SK-N-SH (cell line): ENCODE data around the gene GPX2. TPM values are rescaled to one million over a fixed set of nuclear protein-coding genes. Genes with fewer than 3 reads are reported as not detected.

ENCODE experiments used
- CTCF ChIA-PET: fragments of 300-600, 350-600 bp; formaldehyde crosslinking; extraction: SDS; loops from one replicate; lab custom pipeline; 2021; lab: Yijun Ruan, JAX
- POLR2A ChIA-PET: fragments of 350-600 bp; sonication (Branson Sonifier 250); formaldehyde crosslinking; extraction: SDS; loops from one replicate; lab custom pipeline; 2020; ENCODE audit warnings: antibody characterized with exemption, inconsistent platforms; lab: Yijun Ruan, JAX
- DNase-seq: peaks from one replicate; pipeline ENCODE4 v3.0.0; 2012
- H2AFZ ChIP-seq: fragments of 200-600 bp; sonication (generic); 2 replicates; pipeline ENCODE4 v1.8.1; 2016; ENCODE audit warnings: antibody characterized with exemption, mild to moderate bottlenecking, low read depth
- H3F3A ChIP-seq: fragments of 200-600 bp; sonication (generic); replicated peaks from 2 replicates; pipeline ENCODE3; 2016; ENCODE audit warnings: antibody characterized with exemption, mild to moderate bottlenecking; ENCODE audit not compliant: insufficient read depth
- H3K27ac ChIP-seq, 2 experiments: fragments of 200-500 bp in 1 of 2; fragments of 200-600 bp in 1 of 2; sonication (Bioruptor generic) in 1 of 2; sonication (generic), shearing (Covaris generic) in 1 of 2; 2 replicates each; pipeline versions ENCODE4 v1.5.1 to v1.6.1; 2014 to 2016; ENCODE audit warnings: low read depth in 2 of 2, inconsistent platforms in 1 of 2, low read length in 1 of 2, mild to moderate bottlenecking in 1 of 2, mixed read lengths in 1 of 2
- H3K27me3 ChIP-seq: fragments of 200-600 bp; sonication (generic), shearing (Covaris generic); 2 replicates; pipeline ENCODE4 v1.6.1; 2016; ENCODE audit warnings: mixed run types; ENCODE audit not compliant: insufficient read depth
- H3K36me3 ChIP-seq, 2 experiments: fragments of 200-500 bp in 1 of 2; fragments of 200-600 bp in 1 of 2; sonication (Bioruptor generic) in 1 of 2; sonication (generic) in 1 of 2; replicated peaks in 1 of 2; 2 replicates each; pipeline versions ENCODE3 to v1.5.1; 2014 to 2016; ENCODE audit warnings: low read length in 1 of 2, mild to moderate bottlenecking in 1 of 2; ENCODE audit not compliant: insufficient read depth in 2 of 2, control insufficient read depth in 1 of 2
- H3K4me1 ChIP-seq, 2 experiments: fragments of 200-500 bp in 1 of 2; fragments of 200-600 bp in 1 of 2; sonication (Bioruptor generic) in 1 of 2; sonication (generic), shearing (Covaris generic) in 1 of 2; 2 replicates each; pipeline versions ENCODE4 v1.5.1 to v1.6.1; 2014 to 2016; ENCODE audit warnings: low read depth in 1 of 2, low read length in 1 of 2, mixed run types in 1 of 2; ENCODE audit not compliant: insufficient read depth in 2 of 2, control insufficient read depth in 1 of 2
- H3K4me2 ChIP-seq: fragments of 200-600 bp; sonication (generic), shearing (Covaris generic); 2 replicates; pipeline ENCODE4 v1.6.1; 2017; ENCODE audit warnings: mixed run types
- H3K4me3 ChIP-seq, 2 experiments: fragments of 200-500 bp in 1 of 2; fragments of 200-600 bp in 1 of 2; sonication (Bioruptor generic) in 1 of 2; sonication (generic), shearing (Covaris generic) in 1 of 2; 2 replicates each; pipeline versions ENCODE4 v1.5.1 to v1.8.1; 2014 to 2016; ENCODE audit warnings: low read depth in 2 of 2, inconsistent platforms in 1 of 2, low read length in 1 of 2, mild to moderate bottlenecking in 1 of 2, mixed read lengths in 1 of 2, moderate library complexity in 1 of 2
- H3K79me2 ChIP-seq: fragments of 200-600 bp; sonication (generic); 2 replicates; pipeline ENCODE4 v1.8.1; 2017; ENCODE audit warnings: mild to moderate bottlenecking; ENCODE audit not compliant: insufficient read depth
- H3K9ac ChIP-seq: fragments of 200-600 bp; sonication (generic); 2 replicates; pipeline ENCODE4 v1.6.1; 2017; ENCODE audit warnings: mixed run types
- H3K9me2 ChIP-seq: fragments of 200-600 bp; sonication (generic); 2 replicates; pipeline ENCODE4 v1.6.1; 2017; ENCODE audit warnings: mixed run types
- H3K9me3 ChIP-seq: fragments of 200-600 bp; sonication (generic); 2 replicates; pipeline ENCODE4 v1.6.1; 2017; ENCODE audit warnings: mixed run types, mild to moderate bottlenecking, moderate library complexity
- H4K20me1 ChIP-seq: fragments of 200-600 bp; sonication (generic); 2 replicates; pipeline ENCODE4 v1.6.1; 2017; ENCODE audit warnings: mild to moderate bottlenecking, mixed run types; ENCODE audit not compliant: insufficient read depth
- CHD2 ChIP-seq: fragments of 150-350 bp; IDR thresholded peaks from 2 replicates; pipeline ENCODE4 v1.6.1; 2018; ENCODE audit warnings: low read length; ENCODE audit not compliant: partially characterized antibody
- ELF1 ChIP-seq: IDR thresholded peaks from 2 replicates; pipeline ENCODE4 v1.4.0; 2012
- EP300 ChIP-seq, 2 experiments: IDR thresholded peaks; 2 replicates each; pipeline versions ENCODE4 v1.4.0 to v1.6.1; 2012; ENCODE audit warnings: borderline replicate concordance in 1 of 2, low read depth in 1 of 2, low read length in 1 of 2
- FOXJ3 ChIP-seq: sonication (generic); formaldehyde crosslinking; IDR thresholded peaks from 2 replicates; pipeline ENCODE4 v1.5.1; 2020; ENCODE audit warnings: mild to moderate bottlenecking, missing genetic modification reagents
- FOXM1 ChIP-seq: IDR thresholded peaks from 2 replicates; pipeline ENCODE4 v1.4.0; 2012; ENCODE audit warnings: low read depth, mild to moderate bottlenecking
- GABPA ChIP-seq: IDR thresholded peaks from 2 replicates; pipeline ENCODE4 v1.4.0; 2012; ENCODE audit warnings: low read depth, mild to moderate bottlenecking
- IRF3 ChIP-seq: fragments of 150-350 bp; IDR thresholded peaks from 2 replicates; pipeline ENCODE4 v1.6.1; 2016; ENCODE audit warnings: mild to moderate bottlenecking, low read depth, low read length
- JUND ChIP-seq: IDR thresholded peaks from 2 replicates; pipeline ENCODE4 v1.4.0; 2012
- MAX ChIP-seq: IDR thresholded peaks from 2 replicates; pipeline ENCODE4 v1.4.0; 2012; ENCODE audit warnings: low read depth
- MXI1 ChIP-seq: IDR thresholded peaks from 2 replicates; pipeline ENCODE4 v1.6.1; 2012; ENCODE audit warnings: mild to moderate bottlenecking, low read depth, low read length, improper control_type of control experiment
- NFIC ChIP-seq: IDR thresholded peaks from 2 replicates; pipeline ENCODE4 v1.4.0; 2012; ENCODE audit warnings: borderline replicate concordance
- NRF1 ChIP-seq: IDR thresholded peaks from 2 replicates; pipeline ENCODE4 v1.6.1; 2012; ENCODE audit warnings: low read depth, mild to moderate bottlenecking, low read length
- RAD21 ChIP-seq: IDR thresholded peaks from 2 replicates; pipeline ENCODE4 v1.6.1; 2012; ENCODE audit warnings: mild to moderate bottlenecking, low read length
- RXRA ChIP-seq: IDR thresholded peaks from 2 replicates; pipeline ENCODE4 v1.4.0; 2012; ENCODE audit warnings: low read depth, mild to moderate bottlenecking, borderline replicate concordance
- TAF1 ChIP-seq: IDR thresholded peaks from 2 replicates; pipeline ENCODE4 v1.6.1; 2012; ENCODE audit warnings: low read depth, mild to moderate bottlenecking, low read length, moderate library complexity, borderline replicate concordance
- TCF12 ChIP-seq: IDR thresholded peaks from 2 replicates; pipeline ENCODE4 v1.4.0; 2012
- TEAD4 ChIP-seq: IDR thresholded peaks from 2 replicates; pipeline ENCODE4 v1.4.0; 2012; ENCODE audit warnings: mild to moderate bottlenecking, borderline replicate concordance; ENCODE audit not compliant: insufficient read depth
- USF1 ChIP-seq: IDR thresholded peaks from 2 replicates; pipeline ENCODE4 v1.4.0; 2012; ENCODE audit warnings: low read depth, borderline replicate concordance
- WGBS: methylation state at CpG from one replicate; pipeline ENCODE4 v1.1.6; 2017; ENCODE audit warnings: low lambda C conversion rate; 5-methylcytosine and 5-hydroxymethylcytosine counted together
- polyA plus RNA-seq, 3 experiments: library from polyadenylated mRNA; depleted of rRNA; stranded (reverse); fragments of >200 nt; gene quantifications; 2 replicates each; pipeline ENCODE4 v1.2.3, GENCODE V29; 2012
- TF ChIP-seq, protein P1 (sequence below): IDR thresholded peaks from 2 replicates; pipeline ENCODE4; 2012

GPX2 gene
- polyA plus RNA-seq, 1 of the 3 experiments (the other 2 are of a cell fraction), result not detected

- Histone ChIP-seq H3K27ac (no peak overlapping the region), H3K4me1 (peaks cover 0 to 22% of the 10 kb centered on the region in 2 experiments; a peak in 1 of 4 replicates), H2AFZ (no peak overlapping the region), H4K20me1 (no peaks in the 10 kb centered on the region), H3K36me3 (peaks cover 0 to 25% of the 10 kb centered on the region in 2 experiments), H3K9ac (no peak overlapping the region), H3K79me2 (no peaks in the 10 kb centered on the region), H3F3A (no peaks in the 10 kb centered on the region), H3K4me2 (no peak overlapping the region), H3K4me3 (no peak overlapping the region), H3K27me3 (no peaks in the 10 kb centered on the region), H3K9me2 (no peaks in the 10 kb centered on the region), H3K9me3 (no peaks in the 10 kb centered on the region)
- ChIA-PET CTCF (interaction anchor here (1.4 kb wide), 1 partner anchor 57 kb away, joined by 4 read pairs; no protein-coding TSS in a partner anchor), POLR2A (interaction anchor here (0.6 kb wide), 1 partner anchor 175 kb away, joined by 3 read pairs; no protein-coding TSS in a partner anchor)
- TF ChIP-seq MXI1 (no peak), FOXM1 (no peak), JUND (no peak), IRF3 (no peak), FOXJ3 (CRISPR knock-in tag) (no peak), NFIC (no peak), GABPA (no peak), NRF1 (no peak), RXRA (no peak), ELF1 (no peak), RAD21 (no peak), EP300 (IDR thresholded peaks at IDR 0.05; ENCODE audit: borderline replicate concordance in 1 of 2, low read depth in 1 of 2, low read length in 1 of 2) (no peak), MAX (no peak), TEAD4 (no peak), CHD2 (no peak), TAF1 (no peak), USF1 (no peak), TCF12 (no peak)
- TF ChIP-seq, protein P1, sequence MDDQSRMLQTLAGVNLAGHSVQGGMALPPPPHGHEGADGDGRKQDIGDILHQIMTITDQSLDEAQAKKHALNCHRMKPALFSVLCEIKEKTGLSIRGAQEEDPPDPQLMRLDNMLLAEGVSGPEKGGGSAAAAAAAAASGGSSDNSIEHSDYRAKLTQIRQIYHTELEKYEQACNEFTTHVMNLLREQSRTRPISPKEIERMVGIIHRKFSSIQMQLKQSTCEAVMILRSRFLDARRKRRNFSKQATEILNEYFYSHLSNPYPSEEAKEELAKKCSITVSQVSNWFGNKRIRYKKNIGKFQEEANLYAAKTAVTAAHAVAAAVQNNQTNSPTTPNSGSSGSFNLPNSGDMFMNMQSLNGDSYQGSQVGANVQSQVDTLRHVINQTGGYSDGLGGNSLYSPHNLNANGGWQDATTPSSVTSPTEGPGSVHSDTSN, result no peak
- no peak for DNase-seq
- WGBS, result 94% methylated on average over 8 of the region's 8 CpGs
These were observed 6.2 kb upstream of the GPX2 start for GRCh38 chr14:64948612-64949210.
